H1 (cell line): ENCODE results near the gene FBXW8. TPM values are rescaled to one million over a fixed set of nuclear protein-coding genes. Genes with fewer than 3 reads are reported as not detected.

Source experiments
- EGR1 ChIP-seq: IDR thresholded peaks from 2 replicates; pipeline ENCODE4 v1.6.1; 2011; ENCODE audit warnings: low read depth, low read length, borderline replicate concordance
- FOSL1 ChIP-seq: IDR thresholded peaks from 2 replicates; pipeline ENCODE4 v1.6.1; 2011; ENCODE audit warnings: mild to moderate bottlenecking, low read depth, low read length, moderate library complexity; ENCODE audit not compliant: insufficient read depth
- JUN ChIP-seq: IDR thresholded peaks from 2 replicates; pipeline ENCODE4 v1.6.1; 2011; ENCODE audit warnings: low read depth, mild to moderate bottlenecking, improper control_type of control experiment, low read length
- NANOG ChIP-seq: IDR thresholded peaks from 2 replicates; pipeline ENCODE4 v1.6.1; 2011; ENCODE audit warnings: low read length, low read depth, mild to moderate bottlenecking, inconsistent platforms; ENCODE audit not compliant: insufficient read depth, poor library complexity, severe bottlenecking
- POLR2A ChIP-seq, 2 experiments: IDR thresholded peaks; 1 replicate in 1 of 2; 2 replicates in 1 of 2; pipeline ENCODE4 v1.6.1; 2011; ENCODE audit warnings: low read depth in 2 of 2, low read length in 2 of 2, mild to moderate bottlenecking in 2 of 2; ENCODE audit errors: control extremely low read depth in 1 of 2
- SAP30 ChIP-seq: fragments of 300-600 bp; sonication (generic); IDR thresholded peaks from 2 replicates; pipeline ENCODE4 v1.7.1; 2012; ENCODE audit warnings: low read length, moderate library complexity, mild to moderate bottlenecking, inconsistent platforms; ENCODE audit not compliant: insufficient read depth, insufficient replicate concordance
- SUZ12 ChIP-seq: fragments of 200-600 bp; sonication (generic); IDR thresholded peaks from 2 replicates; pipeline ENCODE4 v1.6.1; 2012; ENCODE audit warnings: mild to moderate bottlenecking, inconsistent platforms, low read length, moderate library complexity, mixed read lengths
- TAF1 ChIP-seq: IDR thresholded peaks from 2 replicates; pipeline ENCODE4 v1.6.1; 2011; ENCODE audit warnings: mild to moderate bottlenecking, low read depth, low read length
- polyA plus RNA-seq, 7 experiments: library from polyadenylated mRNA; depleted of rRNA in 3 of 7; stranded (reverse) in 5 of 7; unstranded in 2 of 7; fragments of >200 nt in 5 of 7; fragments of 200-250 nt in 2 of 7; gene quantifications; 1 replicate in 5 of 7; 2 replicates in 1 of 7; 4 replicates in 1 of 7; pipeline versions ENCODE4 v1.2.1 to v1.2.3, GENCODE V29; 2011 to 2013; ENCODE audit warnings: missing spikeins in 2 of 7, mixed read lengths in 2 of 7
- total RNA-seq: library from RNA; stranded (reverse); fragmentation: NEBNext Ultra II Directional; extraction: Animal tissue kit (Norgen Biotek cat#: 25700); gene quantifications from 2 replicates; pipeline ENCODE4 v1.2.1, GENCODE V29; 2021

FBXW8 gene
- total and polyA plus RNA-seq, 2 of the 8 experiments (the other 6 are each of a cell fraction or from before 2014, with no cell fraction given), result 15.8 to 16.0 TPM

DNA sequence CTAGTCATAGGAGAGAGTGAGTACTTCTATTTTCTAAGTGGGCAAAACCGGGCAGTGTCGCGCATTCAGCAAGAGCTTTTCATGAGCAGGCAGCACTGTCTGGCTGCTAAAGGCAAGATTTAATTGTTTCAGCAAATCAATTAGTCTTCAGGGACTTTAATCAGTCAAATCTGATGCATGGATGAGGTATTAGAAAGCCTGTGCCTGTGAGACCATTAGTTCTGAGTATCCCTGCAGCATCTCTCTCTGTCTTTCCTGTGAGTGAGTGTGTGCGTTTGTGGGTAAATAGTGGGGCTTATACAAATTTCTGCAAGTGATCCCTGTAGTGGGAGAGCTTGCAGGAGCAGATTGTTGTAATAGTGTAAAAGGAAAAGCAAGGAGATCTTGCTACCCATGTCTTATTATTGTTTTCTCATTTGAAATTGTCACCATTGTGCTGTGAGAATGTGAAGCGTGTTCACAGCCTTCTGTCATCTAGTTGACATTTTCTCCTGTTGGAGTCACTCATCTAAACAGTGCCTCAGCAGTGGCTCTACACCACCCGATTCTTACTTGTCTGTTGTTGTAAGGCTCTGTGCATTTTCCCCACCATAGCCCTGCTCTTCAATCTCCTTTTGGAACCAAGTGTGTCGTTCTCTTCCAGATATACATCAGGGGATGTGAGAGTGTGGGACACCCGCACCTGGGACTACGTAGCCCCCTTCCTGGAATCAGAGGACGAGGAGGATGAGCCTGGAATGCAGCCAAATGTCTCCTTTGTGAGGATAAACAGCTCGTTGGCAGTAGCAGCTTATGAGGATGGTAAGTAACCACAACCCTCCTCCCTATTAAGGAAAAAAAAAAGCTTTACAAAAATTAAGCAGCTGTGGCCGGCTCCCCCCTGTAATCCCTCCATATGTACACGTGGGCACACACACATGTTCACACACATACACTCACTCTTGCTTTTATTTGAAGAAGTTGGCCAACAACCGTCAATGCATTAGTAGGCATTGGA lies 53.6 kb downstream of the FBXW8 start (continued):
- TF ChIP-seq JUN (no peak), SUZ12 (no peak), EGR1 (no peak), FOSL1 (no peak), TAF1 (no peak), SAP30 (no peak), POLR2A (IDR thresholded peaks at IDR 0.05; ENCODE audit: control extremely low read depth in 1 of 2, low read depth in 2 of 2, low read length in 2 of 2) (no peak), NANOG (no peak)
